ENCODE measurements around the gene COP1. TPM values are rescaled to one million over a fixed set of nuclear protein-coding genes. Genes with fewer than 3 reads are reported as not detected.
"Not testable (repeated sequence)": the region's sequence is repeated elsewhere in the genome, so short reads cannot be mapped to it uniquely, and the experiment has no call there.

The COP1 gene
- total RNA-seq, 1 donor from 2014 or later = 45.0 TPM

DNA sequence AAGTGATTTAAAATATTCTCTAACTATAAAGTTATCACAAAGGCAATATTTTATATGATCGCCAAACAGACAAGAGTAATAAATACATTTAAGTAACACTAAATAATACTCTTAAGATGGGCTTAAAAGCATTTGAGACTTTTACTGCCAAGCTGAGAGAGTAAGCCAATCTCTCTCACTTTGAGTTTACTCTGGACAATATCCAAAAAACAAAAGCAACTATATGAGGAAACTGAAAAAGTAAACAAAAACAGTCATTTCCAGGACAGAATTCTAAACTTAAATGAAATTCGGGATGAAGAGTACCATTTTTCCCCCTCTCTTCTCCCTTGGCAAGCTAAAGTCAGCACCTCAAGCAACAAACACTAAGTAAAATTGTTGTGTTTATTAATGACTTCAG, 173.2 kb downstream of the COP1 start:
- DNase-seq = peak; percentile 20

DNA sequence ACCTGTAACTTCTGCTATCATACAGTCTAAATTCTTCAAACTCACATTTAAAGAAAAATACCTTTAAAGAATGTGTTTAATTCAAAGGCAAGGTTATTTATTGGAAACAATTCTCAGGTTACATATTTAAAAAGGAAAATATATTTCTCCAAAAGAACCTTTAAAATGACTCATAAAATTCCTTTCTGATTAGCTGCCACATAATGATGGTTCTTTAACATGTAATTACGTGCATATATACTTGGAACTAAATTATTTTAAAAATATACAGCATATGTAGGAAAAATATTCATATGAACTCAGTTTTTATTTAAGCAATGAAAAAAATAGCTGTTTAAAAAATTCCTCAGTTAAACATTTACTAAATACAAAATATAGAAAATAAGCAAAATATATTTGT, 173.6 kb downstream of the COP1 start:
- no peak for DNase-seq

DNA sequence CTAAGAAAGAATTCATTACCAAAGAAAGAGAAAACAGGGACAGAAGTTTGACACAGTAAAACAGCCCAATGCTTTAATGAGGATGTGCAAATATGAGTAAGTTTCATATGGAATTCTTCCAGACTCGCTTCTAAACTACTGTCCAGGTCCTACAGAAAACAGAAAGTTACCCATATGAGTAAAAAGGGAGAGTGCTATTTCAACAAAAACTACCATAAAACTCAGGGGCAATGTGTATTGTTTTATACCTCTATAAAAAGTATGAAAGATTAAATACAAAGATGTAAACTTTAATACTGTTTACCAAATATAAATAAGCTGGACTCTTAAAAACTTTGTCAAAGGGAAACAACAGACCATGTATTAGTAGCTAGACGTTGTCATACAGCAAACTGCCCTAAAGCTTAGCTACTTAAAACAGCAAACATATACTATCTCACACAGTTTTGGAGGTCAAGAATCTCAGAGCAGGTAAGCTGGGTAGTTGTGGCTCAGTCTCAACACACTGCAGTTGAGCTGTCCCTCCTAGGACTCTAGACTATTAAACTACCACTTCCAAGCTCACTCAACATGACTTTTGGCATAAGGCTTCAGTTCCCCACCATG, 174.9 kb downstream of the COP1 start:
- DNase-seq = no peak

DNA sequence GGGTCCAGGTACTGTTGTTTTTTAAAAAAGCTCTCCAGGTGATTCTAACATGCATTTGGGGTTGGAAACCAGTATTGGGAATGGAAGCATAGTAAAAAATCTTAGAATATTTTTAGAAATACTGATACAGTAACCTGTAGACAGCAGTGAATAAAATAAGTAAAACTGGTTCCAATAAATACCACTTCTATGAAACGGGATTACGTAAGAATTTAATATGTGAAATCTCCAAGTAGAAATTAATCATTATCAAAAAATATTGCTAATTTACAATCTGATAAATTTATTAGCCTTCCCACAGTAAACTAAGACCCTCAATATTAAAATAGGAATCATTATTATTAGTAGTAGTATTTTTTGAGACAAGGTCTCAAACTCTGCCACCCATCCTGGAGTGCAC, 177.5 kb downstream of the COP1 start:
- DNase-seq = no peak

DNA sequence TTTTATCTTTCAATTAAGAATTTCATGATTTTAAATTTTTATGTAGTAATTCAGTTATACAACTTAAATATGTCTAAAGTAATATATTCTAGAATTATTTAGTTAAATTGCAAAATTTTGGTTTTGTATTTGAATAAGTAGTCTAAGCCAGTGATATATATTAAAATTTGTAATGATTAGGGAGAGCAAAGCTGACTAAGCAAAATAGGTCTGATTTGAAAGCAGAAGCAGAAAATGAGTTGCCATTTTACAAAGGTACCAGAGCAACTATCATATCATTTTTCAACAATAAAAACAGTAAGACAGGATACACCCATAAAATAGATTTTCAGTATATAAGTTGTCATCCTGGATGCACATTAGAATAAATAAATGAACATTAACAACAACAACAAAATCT, 177.9 kb downstream of the COP1 start:
- DNase-seq = no peak

DNA sequence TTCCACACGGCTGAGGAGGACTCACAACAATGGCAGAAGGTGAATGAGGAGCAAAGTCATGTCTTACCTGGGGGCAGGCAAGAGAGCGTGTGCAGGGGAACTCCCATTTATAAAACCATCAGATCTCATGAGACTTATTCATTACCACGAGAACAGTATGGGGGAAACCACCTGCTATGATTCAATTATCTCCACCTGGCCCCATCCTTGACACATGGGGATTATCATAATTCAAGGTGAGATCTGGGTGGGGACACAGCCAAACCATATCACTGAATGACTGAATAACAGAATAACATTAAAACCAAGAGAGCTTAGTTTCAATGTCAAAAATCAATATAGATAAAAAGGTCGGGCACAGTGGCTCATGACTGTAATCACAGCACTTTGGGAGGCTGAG, 179.2 kb downstream of the COP1 start:
- not testable (repeated sequence) for DNase-seq

DNA sequence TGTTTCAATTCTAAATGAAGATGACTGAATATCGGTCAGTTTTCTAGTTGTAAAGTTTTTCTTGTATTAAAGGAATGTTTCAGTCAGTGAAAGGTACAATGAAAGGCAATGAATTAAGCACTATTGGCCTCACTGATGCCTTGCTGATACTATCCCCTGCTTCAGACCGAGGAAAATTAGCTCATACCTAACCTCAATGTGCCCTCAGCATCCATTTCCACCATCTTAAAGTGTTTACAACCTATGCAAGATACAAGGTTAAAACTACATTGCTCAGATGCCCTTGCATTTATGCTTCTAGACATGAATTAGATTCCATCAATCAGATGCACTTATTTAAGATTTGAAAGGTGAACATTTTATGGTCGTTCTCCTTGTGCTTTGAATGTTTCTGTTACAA, 184.5 kb downstream of the COP1 start:
- no peak for DNase-seq

DNA sequence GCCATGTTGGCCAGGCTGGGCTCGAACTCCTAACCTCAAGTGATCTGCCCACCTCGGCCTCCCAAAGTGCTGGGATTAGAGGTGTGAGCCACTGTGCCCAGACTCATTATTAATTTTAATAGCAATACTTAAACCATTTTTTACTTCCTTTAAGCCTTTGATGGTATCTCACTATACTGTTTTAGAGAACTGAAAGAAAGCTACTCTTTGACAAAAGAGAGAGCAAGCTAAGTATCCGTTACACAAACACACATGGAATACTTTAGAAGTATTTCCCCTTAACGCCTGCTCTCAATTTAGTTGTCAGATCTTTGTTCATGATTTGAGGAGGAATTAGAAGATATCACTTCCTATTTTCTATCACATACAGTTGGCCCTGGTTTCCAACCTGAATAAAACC, 189.4 kb downstream of the COP1 start:
- DNase-seq = no peak

DNA sequence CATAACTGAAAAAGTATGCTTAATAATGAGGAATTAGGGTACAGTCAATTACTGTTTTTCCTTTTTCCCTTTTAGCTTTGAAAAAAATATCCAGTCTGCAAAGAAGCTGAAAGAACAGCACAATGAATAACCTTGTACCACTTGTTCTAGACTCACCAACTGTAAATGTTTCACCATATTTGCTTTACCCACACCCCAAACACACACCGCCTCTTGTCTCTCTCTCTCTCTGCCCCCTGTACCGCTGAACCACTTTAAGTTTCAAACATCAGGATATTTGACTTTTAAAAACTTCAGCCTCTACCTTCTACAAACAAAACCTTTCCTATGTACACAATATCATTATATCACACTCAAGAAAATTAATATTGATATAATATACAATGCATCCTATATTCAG, 197.1 kb downstream of the COP1 start:
- DNase-seq = no peak

DNA sequence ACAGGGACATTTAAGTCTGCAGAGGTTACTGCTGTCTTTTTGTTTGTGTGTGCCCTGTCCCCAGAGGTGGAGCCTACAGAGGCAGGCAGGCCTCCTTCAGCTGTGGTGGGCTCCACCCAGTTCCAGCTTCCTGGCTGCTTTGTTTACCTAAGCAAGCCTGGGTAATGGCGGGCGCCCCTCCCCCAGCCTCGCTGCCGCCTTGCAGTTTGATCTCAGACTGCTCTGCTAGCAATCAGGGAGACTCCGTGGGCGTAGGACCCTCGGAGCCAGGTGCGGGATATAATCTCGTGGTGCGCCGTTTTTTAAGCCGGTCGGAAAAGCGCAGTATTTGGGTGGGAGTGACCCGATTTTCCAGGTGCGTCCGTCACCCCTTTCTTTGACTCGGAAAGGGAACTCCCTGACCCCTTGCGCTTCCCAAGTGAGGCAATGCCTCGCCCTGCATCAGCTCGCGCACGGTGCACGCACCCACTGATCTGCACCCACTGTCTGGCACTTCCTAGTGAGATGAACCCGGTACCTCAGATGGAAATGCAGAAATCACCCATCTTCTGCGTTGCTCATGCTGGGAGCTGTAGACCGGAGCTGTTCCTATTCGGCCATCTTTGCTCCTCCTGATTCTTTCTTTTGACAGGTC, 199.2 kb downstream of the COP1 start:
- DNase-seq = not testable (repeated sequence)

DNA sequence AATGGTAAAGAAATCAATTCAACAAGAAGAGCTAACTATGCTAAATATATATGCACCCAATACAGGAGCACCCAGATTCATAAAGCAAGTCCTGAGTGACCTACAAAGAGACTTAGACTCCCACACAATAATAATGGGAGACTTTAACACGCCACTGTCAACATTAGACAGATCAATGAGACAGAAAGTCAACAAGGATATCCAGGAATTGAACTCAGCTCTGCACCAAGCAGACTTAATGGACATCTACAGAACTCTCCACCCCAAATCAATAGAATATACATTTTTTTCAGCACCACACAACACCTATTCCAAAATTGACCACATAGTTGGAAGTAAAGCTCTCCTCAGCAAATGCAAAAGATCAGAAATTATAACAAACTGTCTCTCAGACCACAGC, 212.4 kb downstream of the COP1 start:
- not testable (repeated sequence) for DNase-seq

DNA sequence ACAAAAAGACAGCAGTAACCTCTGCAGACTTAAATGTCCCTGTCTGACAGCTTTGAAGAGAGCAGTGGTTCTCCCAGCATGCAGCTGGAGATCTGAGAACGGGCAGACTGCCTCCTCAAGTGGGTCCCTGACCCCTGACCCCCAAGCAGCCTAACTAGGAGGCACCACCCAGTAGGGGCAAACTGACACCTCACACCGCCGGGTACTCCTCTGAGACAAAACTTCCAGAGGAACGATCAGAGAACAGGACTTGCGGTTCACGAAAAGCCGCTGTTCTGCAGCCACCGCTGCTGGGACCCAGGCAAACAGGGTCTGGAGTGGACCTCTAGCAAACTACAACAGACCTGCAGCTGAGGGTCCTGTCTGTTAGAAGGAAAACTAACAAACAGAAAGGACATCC, 214.3 kb downstream of the COP1 start:
- not testable (repeated sequence) for DNase-seq

DNA sequence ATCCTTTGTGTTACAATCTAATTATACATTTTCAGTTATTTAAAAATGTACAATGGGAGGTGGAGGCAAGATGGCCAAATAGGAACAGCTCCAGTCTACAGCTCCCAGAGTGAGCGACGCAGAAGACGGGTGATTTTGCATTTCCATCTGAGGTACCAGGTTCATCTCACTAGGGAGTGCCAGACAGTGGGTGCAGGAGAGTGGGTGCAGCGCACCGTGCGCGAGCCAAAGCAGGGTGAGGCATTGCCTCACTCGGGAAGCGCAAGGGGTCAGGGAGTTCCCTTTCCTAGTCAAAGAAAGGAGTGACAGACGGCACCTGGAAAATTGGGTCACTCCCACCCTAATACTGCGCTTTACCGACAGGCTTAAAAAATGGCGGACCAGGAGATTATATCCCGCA, 214.9 kb downstream of the COP1 start:
- DNase-seq = not testable (repeated sequence)

DNA sequence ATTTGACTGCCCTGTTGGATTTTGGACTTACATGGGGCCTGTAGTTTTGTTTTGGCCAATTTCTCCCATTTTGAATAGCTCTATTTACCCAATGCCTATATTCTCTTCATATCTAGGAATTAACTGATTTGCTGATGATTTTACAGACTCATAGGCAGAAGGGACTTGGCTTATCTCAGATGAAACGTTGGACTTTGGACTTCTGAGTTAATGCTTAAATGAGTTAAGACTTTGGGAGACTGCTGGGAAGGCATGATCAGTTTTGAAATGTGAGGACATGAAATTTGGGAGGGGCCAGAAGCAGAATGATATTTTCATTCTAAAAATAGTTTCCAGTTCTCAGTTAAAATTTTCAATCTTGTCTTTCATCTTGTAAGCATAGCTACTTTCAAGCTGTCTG, 222.3 kb downstream of the COP1 start:
- no peak for DNase-seq

DNA sequence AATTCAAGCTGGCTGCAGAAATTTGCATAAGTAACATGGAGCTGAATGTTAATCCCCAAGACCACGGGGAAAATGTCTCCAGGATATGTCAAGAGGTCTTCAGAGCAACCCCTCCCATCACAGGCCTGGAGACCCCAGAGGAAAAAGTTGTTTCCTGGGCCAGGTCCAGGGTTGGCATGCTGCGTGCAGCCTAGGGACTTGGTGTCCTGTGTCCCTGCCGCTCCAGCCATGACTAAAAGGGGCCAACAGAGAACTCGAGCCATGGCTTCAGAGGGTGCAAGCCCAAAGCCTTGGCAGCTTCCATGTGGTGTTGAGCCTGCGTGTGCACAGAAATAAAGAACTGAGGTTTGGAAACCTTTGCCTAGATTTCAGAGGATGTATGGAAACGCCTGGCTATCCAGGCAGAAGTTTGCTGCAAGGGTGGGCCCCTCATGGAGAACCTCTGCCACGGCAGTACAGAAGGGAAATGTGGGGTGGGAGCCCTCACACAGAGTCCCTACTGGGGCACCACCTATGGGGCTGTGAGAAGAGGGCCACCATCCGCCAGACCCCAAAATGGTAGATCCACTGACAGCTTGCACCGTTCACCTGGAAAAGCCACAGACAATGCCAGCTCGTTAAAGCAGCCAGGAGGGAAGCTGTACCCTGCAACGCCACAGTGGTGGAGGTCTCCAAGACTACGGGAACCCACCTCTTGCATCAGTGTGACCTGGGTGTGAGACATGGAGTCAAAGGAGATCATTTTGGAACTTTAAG, 222.9 kb downstream of the COP1 start:
- DNase-seq = no peak

DNA sequence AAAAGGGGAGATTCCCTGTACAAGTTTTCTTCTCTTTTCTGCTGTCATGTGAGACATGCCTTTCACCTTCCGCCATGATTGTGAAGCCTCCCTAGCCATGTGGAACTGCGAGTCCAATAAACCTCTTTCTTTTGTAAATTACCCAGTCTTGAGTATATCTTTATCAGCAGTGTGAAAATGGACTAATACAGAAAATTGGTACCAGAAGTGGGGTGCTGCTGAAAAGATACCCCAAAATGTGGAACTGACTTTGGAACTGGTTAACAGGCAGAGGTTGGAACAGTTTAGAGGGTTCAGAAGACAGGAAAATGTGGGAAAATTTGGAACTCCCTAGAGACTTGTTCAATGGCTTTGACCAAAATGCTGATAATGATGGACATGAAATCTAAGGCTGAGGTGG, 223.7 kb downstream of the COP1 start:
- DNase-seq = not testable (repeated sequence)

DNA sequence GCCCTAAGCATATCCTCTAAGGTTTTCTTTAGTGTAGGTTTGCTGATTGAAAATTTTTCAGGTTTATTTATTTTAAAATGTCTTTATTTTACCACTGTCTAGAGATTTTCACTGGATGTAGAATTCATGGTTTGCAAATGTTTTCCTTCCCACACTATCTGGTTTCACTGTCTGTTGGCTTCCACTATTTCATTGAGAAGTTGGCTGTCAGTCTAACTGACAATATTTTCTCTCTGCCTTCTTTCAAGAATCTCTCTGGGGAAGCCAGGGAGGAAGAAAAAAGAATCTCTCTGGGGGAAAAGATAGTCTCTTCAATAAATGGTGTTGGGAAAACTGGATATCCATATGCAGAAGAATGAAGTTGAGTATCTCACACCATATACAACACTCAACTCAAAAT, 226.0 kb downstream of the COP1 start:
- DNase-seq = no peak

DNA sequence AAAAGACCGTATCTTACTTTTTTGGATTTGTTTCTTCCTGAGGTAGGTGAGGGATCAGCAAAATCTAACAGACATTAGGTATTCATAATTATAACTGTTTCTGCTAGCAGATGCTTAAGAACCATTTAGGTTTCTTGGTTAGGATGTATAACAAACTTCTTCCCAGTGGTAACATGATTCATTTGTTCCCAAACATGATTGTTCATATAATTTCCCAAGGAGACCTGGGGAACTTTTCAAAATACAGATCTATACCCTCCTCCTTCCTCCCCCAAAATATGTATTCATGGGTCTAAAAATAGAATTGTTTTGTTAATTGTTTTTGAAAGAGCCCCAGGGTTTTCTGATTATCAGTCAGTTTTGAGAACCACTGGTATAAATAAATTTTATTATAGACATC, 228.2 kb downstream of the COP1 start:
- DNase-seq = no peak

DNA sequence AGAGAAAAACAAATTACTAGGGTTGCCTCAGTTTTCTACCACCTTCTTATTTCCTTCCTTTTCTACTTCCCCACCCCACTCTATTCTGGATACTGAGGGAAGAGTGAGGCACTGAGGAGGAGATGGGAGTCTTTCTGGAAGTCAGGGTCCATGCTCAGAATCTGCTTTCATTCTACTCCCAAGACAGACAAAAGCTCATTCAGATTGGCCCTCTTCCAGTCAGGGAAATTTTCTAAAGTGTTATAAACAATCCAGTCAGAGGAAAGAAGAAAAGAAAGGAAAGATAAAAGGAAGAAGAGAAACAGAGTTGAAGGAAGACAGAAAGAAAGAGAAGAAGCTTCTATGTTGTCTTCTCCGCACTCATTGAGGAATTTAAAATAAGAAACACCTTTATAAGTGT, 228.6 kb downstream of the COP1 start:
- peak; percentile 5 for DNase-seq

DNA sequence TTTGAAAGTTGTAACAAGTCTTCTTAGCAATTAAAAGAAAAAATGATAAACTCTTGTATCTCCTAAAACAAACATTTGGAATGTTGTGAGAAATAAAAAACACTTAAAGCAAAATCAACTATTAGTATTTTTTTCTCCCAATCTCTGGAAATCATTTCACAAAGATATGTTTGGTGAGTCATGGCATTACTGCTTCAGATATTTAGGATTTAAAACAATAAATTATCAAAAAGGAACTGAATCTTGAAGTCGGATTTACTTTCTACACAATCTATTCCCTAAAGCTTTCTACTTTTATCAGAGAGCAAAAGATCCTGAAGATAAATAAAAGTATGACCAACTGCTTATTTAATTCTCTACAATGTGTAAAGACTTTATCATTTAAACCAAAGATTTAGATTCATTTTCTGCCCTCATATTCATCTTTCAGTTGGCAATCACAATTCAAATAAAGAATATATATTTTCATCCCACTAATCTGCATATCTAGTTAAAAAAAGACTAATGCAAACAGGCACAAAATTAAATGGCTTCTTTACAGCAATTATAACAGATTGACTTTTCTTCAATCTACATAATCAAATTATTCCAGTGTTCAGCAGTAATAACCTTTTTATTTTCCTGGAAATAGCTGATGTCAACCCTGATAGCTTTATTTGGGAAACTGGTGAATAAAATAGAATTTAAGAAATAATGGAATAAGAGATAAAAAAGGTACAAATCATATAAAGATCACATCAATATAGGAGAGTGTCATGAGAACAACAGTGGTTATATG, 230.0 kb downstream of the COP1 start:
- DNase-seq = no peak

DNA sequence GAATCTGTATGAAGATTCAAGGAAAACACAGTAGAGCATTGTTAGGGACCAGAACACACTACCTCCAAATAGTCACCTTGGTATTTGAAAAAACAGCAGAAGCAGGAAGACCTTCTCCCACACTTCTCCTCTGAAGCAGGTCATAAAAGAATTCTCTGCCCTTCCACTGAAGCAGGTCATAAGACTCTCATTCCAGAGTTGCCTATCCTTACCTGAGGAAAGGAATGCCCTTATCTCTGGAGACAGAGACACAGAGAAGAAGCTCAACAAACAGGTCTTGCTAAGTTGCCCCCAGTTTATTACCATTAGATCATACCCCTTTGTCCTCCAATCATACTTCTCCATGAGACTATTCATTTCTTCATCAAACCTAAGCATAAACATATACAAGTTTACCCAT, 237.9 kb downstream of the COP1 start:
- no peak for DNase-seq

DNA sequence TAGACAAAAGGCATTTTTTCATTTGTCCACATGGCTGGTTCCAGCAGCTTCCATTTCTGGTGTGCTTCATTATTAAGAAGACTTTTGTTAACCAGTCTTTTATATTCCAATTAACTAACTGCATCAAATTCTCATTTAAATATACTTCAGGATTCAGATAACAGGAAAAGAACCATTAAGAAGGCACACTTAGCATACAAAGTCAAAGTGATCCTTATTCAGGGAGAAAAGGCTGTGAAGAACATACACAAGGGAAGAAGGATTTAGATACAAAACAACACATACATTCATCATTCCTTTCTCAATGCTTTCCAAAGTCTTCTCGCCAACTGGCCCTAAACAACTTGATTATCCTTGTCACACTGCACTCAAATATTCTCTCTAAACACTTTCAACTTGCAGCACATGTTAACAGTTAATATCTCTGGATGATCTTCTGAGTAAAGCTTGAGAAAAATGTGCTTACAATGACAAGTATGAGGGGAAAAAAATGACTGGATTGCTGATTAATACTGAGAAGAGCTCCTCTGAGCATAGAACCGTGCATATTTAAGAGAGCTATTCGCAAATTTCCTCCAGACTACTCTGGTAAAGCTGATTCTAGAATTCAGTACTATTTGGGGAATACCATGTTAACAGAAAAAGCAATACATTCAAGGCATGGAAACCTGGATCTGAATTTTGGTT, 238.5 kb downstream of the COP1 start:
- DNase-seq = no peak

Measured in tongue (tissue), 2 donors.